Panc1 (cell line): ENCODE results near the gene MGAT1. TPM values are rescaled to one million over a fixed set of nuclear protein-coding genes. Genes with fewer than 3 reads are reported as not detected.

Source experiments
- ATAC-seq: fragments of 200-7000 bp; cut with Tn5 transposase; 2 replicates; pipeline ENCODE4 v1.9.1; 2020; ENCODE audit warnings: mild to moderate bottlenecking, moderate library complexity
- BruUV-seq: library from RNA; stranded (reverse); fragments of 400-500 nt; replicated peaks from 2 replicates; lab custom pipeline; 2021; lab: Mats Ljungman, UMichigan
- CTCF ChIA-PET: fragments of 300-600 bp; sonication (Branson Sonifier 250); formaldehyde crosslinking; loops from one replicate; lab custom pipeline; 2022; ENCODE audit warnings: antibody characterized with exemption; lab: Charles Lee
- POLR2A ChIA-PET: fragments of 300-600 bp; sonication (Branson Sonifier 250); formaldehyde crosslinking; loops from one replicate; lab custom pipeline; 2022; ENCODE audit warnings: antibody characterized with exemption; lab: Charles Lee
- DNase-seq: peaks from one replicate; pipeline ENCODE4 v3.0.0-alpha.2; 2010; ENCODE audit warnings: low read depth, low spot score
- H3K27ac ChIP-seq: 2 replicates; pipeline ENCODE4 v1.5.1; 2011; ENCODE audit warnings: mild to moderate bottlenecking, low read length, inconsistent platforms
- H3K27me3 ChIP-seq: fragments of 200-500 bp; sonication (Bioruptor generic); 2 replicates; pipeline ENCODE4 v1.6.0; 2014; ENCODE audit warnings: low read length, inconsistent platforms; ENCODE audit not compliant: control insufficient read depth, insufficient read depth
- H3K36me3 ChIP-seq: fragments of 200-500 bp; sonication (Bioruptor generic); 2 replicates; pipeline ENCODE4 v1.5.1; 2014; ENCODE audit warnings: inconsistent platforms, mild to moderate bottlenecking, low read length, moderate library complexity; ENCODE audit not compliant: control insufficient read depth, insufficient read depth
- H3K4me1 ChIP-seq: 2 replicates; pipeline ENCODE4 v1.5.1; 2011; ENCODE audit warnings: inconsistent platforms, mild to moderate bottlenecking, low read length, moderate library complexity; ENCODE audit not compliant: control insufficient read depth, insufficient read depth
- H3K4me3 ChIP-seq, 2 experiments: 2 replicates each; pipeline ENCODE4 v1.5.1; 2011 to 2012; ENCODE audit warnings: low read depth in 2 of 2, low read length in 2 of 2, mild to moderate bottlenecking in 2 of 2, inconsistent platforms in 1 of 2, moderate library complexity in 1 of 2
- H3K9me3 ChIP-seq: fragments of 200-500 bp; sonication (Bioruptor generic); 2 replicates; pipeline ENCODE4 v1.5.1; 2014; ENCODE audit warnings: low read depth, mild to moderate bottlenecking, inconsistent platforms, low read length, moderate library complexity; ENCODE audit not compliant: control insufficient read depth, insufficient read depth
- POLR2AphosphoS5 ChIP-seq: IDR thresholded peaks from 2 replicates; pipeline ENCODE4 v1.6.1; 2012; ENCODE audit warnings: mild to moderate bottlenecking, low read depth, low read length, moderate library complexity
- REST ChIP-seq, 2 experiments: IDR thresholded peaks; 2 replicates each; pipeline ENCODE4 v1.6.1; 2011 to 2012; ENCODE audit warnings: low read depth in 2 of 2, control low read depth in 1 of 2, low read length in 1 of 2, mild to moderate bottlenecking in 1 of 2, moderate library complexity in 1 of 2; ENCODE audit not compliant: insufficient read depth in 1 of 2
- SIN3A ChIP-seq: IDR thresholded peaks from 2 replicates; pipeline ENCODE4 v1.6.1; 2012; ENCODE audit warnings: low read depth, mild to moderate bottlenecking, low read length, moderate library complexity, borderline replicate concordance; ENCODE audit not compliant: insufficient read depth
- TCF7L2 ChIP-seq: IDR thresholded peaks from 2 replicates; pipeline ENCODE4 v1.6.1; 2011; ENCODE audit warnings: mild to moderate bottlenecking, low read depth, low read length, inconsistent platforms
- in situ Hi-C: cut with HindIII; loops from 2 replicates; pipeline ENCODE4 v1.10.0; 2016; ENCODE audit warnings: low sequenced_read_pairs, low pct_unique_long_range_greater_than_20kb
- intact Hi-C: fragments of 100-400 bp; cut with micrococcal nuclease; formaldehyde crosslinking; loops from one replicate; pipeline ENCODE4 v1.10.0; 2022; ENCODE audit not compliant: unreplicated experiment
- total RNA-seq: library from RNA; stranded (reverse); gene quantifications from one replicate; pipeline ENCODE4 v1.2.1, GENCODE V29; 2021; ENCODE audit not compliant: unreplicated experiment
- TF ChIP-seq, protein P1 (sequence below): fragments of 450-650 bp; IDR thresholded peaks from 2 replicates; pipeline ENCODE4 v1.5.1; 2017; ENCODE audit warnings: mild to moderate bottlenecking

The MGAT1 gene
- total RNA-seq, 1 experiment from 2014 or later: 113 TPM

- peak; percentile 73 for DNase-seq
- no peaks in the 10 kb centered on the region for H3K36me3 ChIP-seq
- ATAC-seq: peak; percentile 86
- H3K27ac ChIP-seq: peak overlapping the region; percentile 97
- H3K27me3 ChIP-seq: no peaks in the 10 kb centered on the region
- intact Hi-C loops (loop anchor here (10.0 kb wide), 1 partner anchor 375 kb away; no protein-coding TSS in a partner anchor), in situ Hi-C loops (no loop called here)
- H3K4me1 ChIP-seq: peaks cover 49% of the 10 kb centered on the region
- TF ChIP-seq POLR2AphosphoS5 (no peak), SIN3A (0 out of 2 replicates have a peak, but pooled peaks have one; percentile 71), REST (IDR thresholded peaks at IDR 0.05; ENCODE audit: insufficient read depth in 1 of 2, low read depth in 2 of 2, low read length in 1 of 2) (no peak), TCF7L2 (no peak)
- TF ChIP-seq, protein P1, sequence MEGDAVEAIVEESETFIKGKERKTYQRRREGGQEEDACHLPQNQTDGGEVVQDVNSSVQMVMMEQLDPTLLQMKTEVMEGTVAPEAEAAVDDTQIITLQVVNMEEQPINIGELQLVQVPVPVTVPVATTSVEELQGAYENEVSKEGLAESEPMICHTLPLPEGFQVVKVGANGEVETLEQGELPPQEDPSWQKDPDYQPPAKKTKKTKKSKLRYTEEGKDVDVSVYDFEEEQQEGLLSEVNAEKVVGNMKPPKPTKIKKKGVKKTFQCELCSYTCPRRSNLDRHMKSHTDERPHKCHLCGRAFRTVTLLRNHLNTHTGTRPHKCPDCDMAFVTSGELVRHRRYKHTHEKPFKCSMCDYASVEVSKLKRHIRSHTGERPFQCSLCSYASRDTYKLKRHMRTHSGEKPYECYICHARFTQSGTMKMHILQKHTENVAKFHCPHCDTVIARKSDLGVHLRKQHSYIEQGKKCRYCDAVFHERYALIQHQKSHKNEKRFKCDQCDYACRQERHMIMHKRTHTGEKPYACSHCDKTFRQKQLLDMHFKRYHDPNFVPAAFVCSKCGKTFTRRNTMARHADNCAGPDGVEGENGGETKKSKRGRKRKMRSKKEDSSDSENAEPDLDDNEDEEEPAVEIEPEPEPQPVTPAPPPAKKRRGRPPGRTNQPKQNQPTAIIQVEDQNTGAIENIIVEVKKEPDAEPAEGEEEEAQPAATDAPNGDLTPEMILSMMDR: no peak
- H3K4me3 ChIP-seq: peak overlapping the region; percentile 64 to 89
- CTCF ChIA-PET: interaction anchor here (0.5 kb wide), 1 partner anchor 51 kb away, joined by 4 read pairs; no protein-coding TSS in a partner anchor
- no TSS peak for BruUV-seq
- POLR2A ChIA-PET: no interaction called here
- no peaks in the 10 kb centered on the region for H3K9me3 ChIP-seq
Observed at GRCh38 chr5:180809403-180810209, 7.0 kb upstream of the MGAT1 start.

DNA sequence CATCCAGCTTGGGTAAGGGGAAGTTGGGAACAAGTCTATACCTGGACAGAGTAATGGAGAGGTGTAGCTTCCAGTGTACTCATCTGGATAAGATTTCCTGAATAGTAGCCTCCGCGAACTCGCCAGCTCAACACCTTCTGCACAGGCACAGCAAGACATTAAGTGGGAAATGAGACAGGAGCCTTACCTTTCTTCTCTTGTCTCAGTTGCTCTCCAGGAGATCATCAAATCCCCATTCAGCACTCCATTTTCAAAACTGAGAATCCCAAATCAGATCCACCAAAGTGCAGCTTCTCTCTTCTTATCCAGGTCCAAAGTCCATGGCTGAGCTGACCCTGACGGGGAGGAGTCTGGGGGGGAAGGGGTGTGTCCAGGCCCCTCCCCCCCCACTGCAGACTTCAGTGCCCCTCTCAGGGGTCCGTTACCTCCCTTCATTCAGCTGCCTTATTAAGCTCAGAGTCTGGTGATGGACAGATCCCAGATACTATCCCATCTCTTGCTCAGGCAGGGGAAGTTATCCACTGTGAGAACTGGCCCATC is 5.9 kb upstream of the MGAT1 start:
- peaks cover 60% of the 10 kb centered on the region for H3K4me1 ChIP-seq
- intact Hi-C loops (loop anchor here (10.0 kb wide), 1 partner anchor 376 kb away; no protein-coding TSS in a partner anchor), in situ Hi-C loops (no loop called here)
- peak overlapping the region; percentile 64 to 89 for H3K4me3 ChIP-seq
- H3K36me3 ChIP-seq: no peaks in the 10 kb centered on the region
- TF ChIP-seq REST (IDR thresholded peaks at IDR 0.05; ENCODE audit: insufficient read depth in 1 of 2, low read depth in 2 of 2, low read length in 1 of 2): no peak
- TF ChIP-seq POLR2AphosphoS5: no peak
- no peak for TF ChIP-seq SIN3A
- POLR2A ChIA-PET: interaction anchor here (0.5 kb wide), 1 partner anchor 52 kb away, joined by 6 read pairs; no protein-coding TSS in a partner anchor
- H3K27me3 ChIP-seq: no peaks in the 10 kb centered on the region
- no peaks in the 10 kb centered on the region for H3K9me3 ChIP-seq
- H3K27ac ChIP-seq: peak overlapping the region; percentile 94
- CTCF ChIA-PET: no interaction called here
- BruUV-seq: no TSS peak
- ATAC-seq (no peak), DNase-seq (no peak)
